GM20431 (cell line): ENCODE measurements around the gene GCSAML.

Source experiments
- in situ Hi-C: fragments of 300-500 bp; cut with MseI, MboI; formaldehyde crosslinking; loops from one replicate; pipeline ENCODE4 v1.15.0; 2020; ENCODE audit warnings: low sequenced_read_pairs; ENCODE audit not compliant: unreplicated experiment

GCSAML gene

DNA sequence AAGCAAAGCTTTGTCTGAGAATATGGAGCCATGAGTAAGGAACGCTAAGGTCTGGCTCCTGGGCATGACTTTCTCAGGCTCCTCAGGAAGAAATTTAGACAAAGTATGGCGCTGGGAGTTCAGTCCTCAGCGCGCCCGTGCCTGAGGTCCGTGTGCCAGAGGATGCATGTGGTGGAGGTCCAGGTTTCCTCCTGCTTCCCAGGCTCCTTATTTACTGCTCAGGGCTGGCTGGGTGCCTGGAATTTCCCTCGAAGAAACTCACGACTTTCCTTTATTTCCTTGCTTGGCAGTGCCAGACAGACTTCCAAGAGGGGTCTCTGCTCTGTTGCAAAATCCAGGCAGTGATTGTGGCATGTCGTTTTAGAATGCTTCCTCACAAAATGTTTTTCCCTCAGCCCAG is 13.3 kb downstream of the GCSAML start:
- in situ Hi-C loops, result no loop called here

DNA sequence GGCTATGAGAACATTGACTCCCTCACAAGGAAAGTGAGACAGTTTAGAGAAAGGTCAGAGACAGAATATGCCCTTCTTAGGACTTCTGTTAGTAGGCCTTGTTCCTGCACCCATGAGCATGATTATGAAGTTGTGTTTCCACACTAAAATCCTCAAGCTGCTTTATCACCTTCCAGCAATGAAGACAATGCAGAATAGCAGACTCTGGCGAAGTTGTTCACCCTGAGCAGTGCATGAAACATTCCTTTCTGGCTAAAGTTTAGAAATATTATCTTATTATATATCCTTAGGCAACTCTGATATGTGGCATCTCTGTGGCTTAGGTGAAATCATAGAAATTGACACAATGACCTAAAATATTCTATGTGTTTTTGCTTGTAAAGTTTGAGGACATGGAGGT is 25.3 kb downstream of the GCSAML start:
- in situ Hi-C loops, result no loop called here

DNA sequence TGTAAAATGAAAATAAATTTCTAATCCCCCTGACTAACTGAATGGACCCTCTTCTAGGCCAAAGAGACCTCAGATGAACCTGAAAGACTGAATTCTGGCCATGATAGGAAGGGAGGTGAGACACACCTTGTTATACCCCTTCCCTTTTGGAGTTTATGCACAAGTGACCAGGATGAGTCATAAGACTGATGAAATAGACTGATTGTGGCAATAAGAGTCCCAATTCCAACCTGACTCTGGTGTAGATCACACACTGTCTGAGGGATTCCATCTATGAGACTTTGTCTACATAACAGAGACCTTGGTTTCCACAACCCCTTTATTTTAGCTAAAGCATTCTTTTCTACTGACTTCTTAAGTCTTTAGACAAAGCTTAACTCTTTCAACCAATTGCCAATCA is 25.7 kb downstream of the GCSAML start:
- in situ Hi-C loops, result no loop called here

DNA sequence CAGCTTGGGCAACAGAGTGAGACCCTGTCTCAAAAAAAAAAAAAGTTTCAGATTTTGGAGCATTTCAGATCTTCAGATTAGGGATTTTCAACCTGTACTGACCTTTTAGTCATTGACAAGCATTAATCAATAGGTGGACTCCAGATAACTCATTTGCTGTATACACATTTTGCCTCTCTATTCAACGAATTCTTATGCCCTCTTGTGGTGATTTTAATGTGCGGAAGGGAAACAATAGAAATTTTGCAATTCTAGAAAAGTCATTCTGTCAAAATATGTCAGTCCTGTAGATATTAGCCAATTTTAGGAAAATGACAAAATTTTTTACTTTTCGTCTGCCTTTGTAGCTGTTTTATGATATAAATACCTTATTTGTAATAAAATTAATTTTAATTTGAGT is 27.6 kb downstream of the GCSAML start:
- in situ Hi-C loops, result no loop called here

DNA sequence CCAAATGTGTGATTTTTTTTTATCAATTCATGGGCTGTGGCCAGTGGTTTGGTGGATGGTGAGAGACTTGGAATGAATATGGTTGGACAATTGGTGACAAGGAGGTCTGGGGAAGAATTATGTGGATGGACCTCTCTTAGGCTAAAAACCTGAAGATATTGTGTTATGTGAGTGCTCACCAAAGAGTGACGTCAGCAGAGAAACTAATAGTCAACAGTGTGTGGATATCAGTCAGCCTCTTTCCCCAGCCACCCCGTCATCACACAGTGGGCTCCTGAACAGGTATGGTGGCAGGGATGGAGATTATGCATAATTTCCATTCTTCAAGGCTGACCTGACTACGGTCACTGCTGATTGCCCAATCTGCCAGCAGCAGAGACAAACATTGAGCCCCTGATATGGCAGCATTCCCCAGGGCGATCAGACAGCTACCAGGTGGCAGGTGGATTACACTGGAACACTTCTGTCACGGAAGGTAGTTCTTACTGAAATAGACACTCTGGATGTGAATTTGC is 30.1 kb downstream of the GCSAML start:
- in situ Hi-C loops, result no loop called here

DNA sequence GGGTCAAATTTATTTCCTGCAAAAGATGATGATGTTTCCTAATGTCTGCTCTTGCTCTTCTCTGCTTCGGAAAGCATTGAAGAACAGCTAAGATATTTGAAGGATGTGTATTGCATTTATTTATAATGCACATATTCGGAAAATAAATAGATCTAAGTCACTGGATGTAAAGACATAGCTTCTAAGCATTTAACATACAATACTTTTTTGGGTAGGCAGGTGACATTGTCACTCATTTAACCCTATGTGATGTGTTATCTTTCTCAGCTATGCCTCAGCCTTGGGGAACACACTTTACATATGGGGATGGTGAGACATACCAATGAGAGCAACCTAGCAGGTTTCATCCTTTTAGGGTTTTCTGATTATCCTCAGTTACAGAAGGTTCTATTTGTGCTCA is 39.1 kb downstream of the GCSAML start, which contains the start of gene OR2G2:
OR2G2 (plus strand) TSS at position 301 of the 400 bp plus-strand sequence; CDS start at position 301, 0 bp downstream.
- in situ Hi-C loops, result no loop called here

DNA sequence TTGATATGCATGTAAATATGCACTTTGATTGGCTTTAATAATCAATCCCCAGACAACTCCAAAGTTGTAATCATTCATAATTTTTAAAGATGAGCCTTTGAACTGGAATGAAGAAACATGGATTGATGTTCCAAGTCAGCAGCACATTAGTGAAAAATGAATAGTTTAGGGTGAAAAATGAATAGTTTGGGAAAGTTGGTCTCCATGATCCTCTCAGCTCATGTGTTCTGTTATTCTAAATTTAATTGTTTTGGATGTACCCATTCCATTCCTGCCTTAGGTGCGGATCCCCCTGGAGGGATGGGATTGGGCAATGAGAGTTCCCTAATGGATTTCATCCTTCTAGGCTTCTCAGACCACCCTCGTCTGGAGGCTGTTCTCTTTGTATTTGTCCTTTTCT is 56.4 kb downstream of the GCSAML start, which contains the start of gene OR2G3:
OR2G3 (plus strand) TSS at position 301 of the 400 bp plus-strand sequence; CDS start at position 301, 0 bp downstream.
- in situ Hi-C loops, result no loop called here

DNA sequence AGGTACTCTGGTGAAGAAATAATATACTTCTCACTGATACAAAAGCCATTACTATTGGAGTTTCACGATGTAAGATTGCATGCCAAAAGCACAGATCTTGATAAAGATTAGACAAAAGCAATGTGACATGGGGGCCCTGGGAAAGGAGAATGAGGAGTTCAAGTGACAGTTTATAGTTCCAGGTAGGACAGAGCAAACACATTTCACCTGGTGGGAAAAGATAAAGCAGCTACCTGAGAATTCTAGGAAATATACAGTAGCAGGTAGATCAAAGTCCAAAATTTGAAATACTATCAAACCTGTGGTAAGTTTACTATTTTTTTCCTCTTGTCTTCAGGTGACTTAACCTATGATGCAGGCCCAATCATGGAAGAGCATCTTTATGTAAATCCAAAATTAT is 64.5 kb downstream of the GCSAML start:
- in situ Hi-C loops, result no loop called here

DNA sequence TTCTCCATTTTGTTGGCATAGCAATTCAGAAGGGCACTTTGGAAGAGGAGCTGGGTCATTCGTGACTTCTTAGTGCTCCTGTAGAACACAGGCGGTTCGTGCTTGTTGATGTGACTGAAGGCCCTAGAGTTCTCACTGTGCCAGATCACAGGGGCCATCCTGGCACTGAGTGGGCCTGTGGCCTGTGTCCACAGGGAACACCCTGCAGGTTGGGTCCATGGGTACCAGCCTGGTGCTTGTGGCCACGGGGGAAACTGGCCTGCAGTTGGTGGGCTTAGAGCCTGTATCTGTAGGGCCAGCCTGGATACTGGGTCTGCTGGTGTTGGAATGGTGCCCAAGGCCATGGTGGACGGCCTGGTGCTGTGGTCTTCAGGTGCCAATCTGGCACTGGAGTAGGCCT is 65.7 kb downstream of the GCSAML start:
- in situ Hi-C loops, result no loop called here
